ENCODE measurements around the gene GJA3. TPM values are rescaled to one million over a fixed set of nuclear protein-coding genes. Genes with fewer than 3 reads are reported as not detected.

GJA3 gene
- total RNA-seq, 4 donors from 2014 or later: not detected

GRCh38 chr13:20145521-20145920, 15.3 kb downstream of the GJA3 start:
- DNase-seq: no peak
- no peaks in the 10 kb centered on the region for H3K36me3 ChIP-seq
- TF ChIP-seq POLR2A (IDR thresholded peaks at IDR 0.05) (no peak), CTCF (IDR thresholded peaks at IDR 0.05 in 4 of 5, conservative IDR thresholded peaks at IDR 0.05 in 1 of 5) (no peak)
- no peak overlapping the region for H3K27ac ChIP-seq
- ATAC-seq: no peak
- in situ Hi-C loops (cut with MboI; ENCODE audit: low sequenced_read_pairs in 4 of 4) (no loop called here), intact Hi-C loops (cut with DNase I; ENCODE audit: low total_unique reads) (no loop called here)
- peaks cover 9 to 12% of the 10 kb centered on the region in 2 donors for H3K4me1 ChIP-seq
- H3K4me3 ChIP-seq: no peak overlapping the region
- peaks cover 0 to 3% (median 2%) of the 10 kb centered on the region in 3 donors for H3K27me3 ChIP-seq
- no peaks in the 10 kb centered on the region for H3K9me3 ChIP-seq

- TF ChIP-seq POLR2A (IDR thresholded peaks at IDR 0.05): no peak
- no peak for TF ChIP-seq CTCF (IDR thresholded peaks at IDR 0.05 in 4 of 5, conservative IDR thresholded peaks at IDR 0.05 in 1 of 5)
- H3K27ac ChIP-seq: no peak overlapping the region
- intact Hi-C loops (cut with DNase I; ENCODE audit: low total_unique reads): no loop called here
- DNase-seq: no peak
- peaks cover 0 to 3% (median 2%) of the 10 kb centered on the region in 3 donors for H3K27me3 ChIP-seq
- no peaks in the 10 kb centered on the region for H3K9me3 ChIP-seq
- H3K36me3 ChIP-seq: no peaks in the 10 kb centered on the region
- peaks cover 13 to 17% of the 10 kb centered on the region in 2 donors for H3K4me1 ChIP-seq
- H3K4me3 ChIP-seq: no peak overlapping the region
- no peak for ATAC-seq
- in situ Hi-C loops (cut with MboI; ENCODE audit: low sequenced_read_pairs in 4 of 4): no loop called here
Measured at GRCh38 chr13:20144141-20144850, 16.6 kb downstream of the GJA3 start.

GRCh38 chr13:20142927-20143480, 17.8 kb downstream of the GJA3 start:
- ATAC-seq (no peak), DNase-seq (no peak)
- Histone ChIP-seq H3K9me3 (no peaks in the 10 kb centered on the region), H3K36me3 (no peaks in the 10 kb centered on the region), H3K27me3 (peaks cover 0 to 3% (median 2%) of the 10 kb centered on the region in 3 donors), H3K4me3 (no peak overlapping the region), H3K27ac (no peak overlapping the region), H3K4me1 (peaks cover 13 to 17% of the 10 kb centered on the region in 2 donors)
- intact Hi-C loops (cut with DNase I; ENCODE audit: low total_unique reads): no loop called here
- TF ChIP-seq POLR2A (IDR thresholded peaks at IDR 0.05): no peak
- no peak for TF ChIP-seq CTCF (IDR thresholded peaks at IDR 0.05 in 4 of 5, conservative IDR thresholded peaks at IDR 0.05 in 1 of 5)
- in situ Hi-C loops (cut with MboI; ENCODE audit: low sequenced_read_pairs in 4 of 4): no loop called here

GRCh38 chr13:20142023-20142926, 18.6 kb downstream of the GJA3 start:
- in situ Hi-C loops (cut with MboI; ENCODE audit: low sequenced_read_pairs in 4 of 4) (no loop called here), intact Hi-C loops (cut with DNase I; ENCODE audit: low total_unique reads) (no loop called here)
- no peaks in the 10 kb centered on the region for H3K9me3 ChIP-seq
- no peak for ATAC-seq
- H3K36me3 ChIP-seq: no peaks in the 10 kb centered on the region
- peaks cover 0 to 3% (median 2%) of the 10 kb centered on the region in 3 donors for H3K27me3 ChIP-seq
- H3K4me1 ChIP-seq: peaks cover 13 to 17% of the 10 kb centered on the region in 2 donors
- peak overlapping the region in 2 of 4 donors; percentile 15 to 36 for H3K4me3 ChIP-seq
- no peak for DNase-seq
- no peak for TF ChIP-seq CTCF (IDR thresholded peaks at IDR 0.05 in 4 of 5, conservative IDR thresholded peaks at IDR 0.05 in 1 of 5)
- TF ChIP-seq POLR2A (IDR thresholded peaks at IDR 0.05): no peak
- no peak overlapping the region for H3K27ac ChIP-seq
